Immature natural killer cell (primary cell): ENCODE measurements around the gene RBBP8. TPM values are rescaled to one million over a fixed set of nuclear protein-coding genes. Genes with fewer than 3 reads are reported as not detected.
"Not testable (repeated sequence)": the region's sequence is repeated elsewhere in the genome, so short reads cannot be mapped to it uniquely, and the experiment has no call there.

ENCODE experiments used
- DNase-seq, 3 donors: peaks; one replicate each; pipeline ENCODE4 v3.0.0; 2022; ENCODE audit warnings: mixed read lengths in 1 of 3
- H3K27ac Mint-ChIP-seq, 6 donors: one replicate each; pipeline ENCODE4 v1.8.0; 2020; ENCODE audit warnings: mixed read lengths in 6 of 6, mild to moderate bottlenecking in 5 of 6, inconsistent platforms in 4 of 6, moderate library complexity in 3 of 6
- H3K27me3 Mint-ChIP-seq, 3 donors: one replicate each; pipeline ENCODE4 v1.8.0; 2020 to 2021; ENCODE audit warnings: low read depth in 3 of 3, mild to moderate bottlenecking in 3 of 3, mixed read lengths in 3 of 3, moderate library complexity in 3 of 3, inconsistent platforms in 1 of 3
- H3K36me3 Mint-ChIP-seq, 3 donors: one replicate each; pipeline ENCODE4 v1.8.0; 2020; ENCODE audit warnings: mixed read lengths in 3 of 3, inconsistent platforms in 2 of 3, mild to moderate bottlenecking in 2 of 3
- H3K4me1 Mint-ChIP-seq, 2 donors: one replicate each; pipeline ENCODE4 v1.8.0; 2020; ENCODE audit warnings: inconsistent platforms in 2 of 2, mild to moderate bottlenecking in 2 of 2, mixed read lengths in 2 of 2, moderate library complexity in 1 of 2
- H3K4me3 Mint-ChIP-seq, 5 donors: one replicate each; pipeline ENCODE4 v1.8.0; 2020; ENCODE audit warnings: mild to moderate bottlenecking in 5 of 5, mixed read lengths in 5 of 5, inconsistent platforms in 3 of 5, moderate library complexity in 3 of 5
- H3K9me3 Mint-ChIP-seq, 6 donors: one replicate each; pipeline ENCODE4 v1.8.0; 2020; ENCODE audit warnings: mild to moderate bottlenecking in 6 of 6, mixed read lengths in 6 of 6, inconsistent platforms in 4 of 6, moderate library complexity in 3 of 6
- polyA plus RNA-seq, 3 donors: library from polyadenylated mRNA; unstranded; fragments of 300-500 nt; fragmentation: Illumina TruSeq; gene quantifications; one replicate each; pipeline ENCODE4 v1.2.3, GENCODE V29; 2021

The RBBP8 gene
- 1 to 10 TPM in 2 of 3 donors, not detected in 1; 3.0 to 3.7 TPM for polyA plus RNA-seq

- peak within 1 kb of the TSS; percentile 80 to 98 (median 90) for H3K27ac Mint-ChIP-seq
- H3K27me3 Mint-ChIP-seq, result peaks cover 6 to 22% (median 8%) of the 10 kb centered on the region in 3 donors
- H3K4me3 Mint-ChIP-seq, result peak within 1 kb of the TSS; percentile 90 to 98 (median 92)
- no peaks in the 10 kb centered on the region for H3K9me3 Mint-ChIP-seq
- no peaks in the 10 kb centered on the region for H3K36me3 Mint-ChIP-seq
- peaks cover 11 to 19% of the 10 kb centered on the region in 2 donors for H3K4me1 Mint-ChIP-seq
- peak; percentile 86 to 87 (median 86) for DNase-seq
Measured at GRCh38 chr18:22933206-22933965, at the start of gene RBBP8. RBBP8 (plus strand) TSS chr18:22933328; CDS start chr18:22936852, 3,524 bp downstream.

GRCh38 chr18:22883827-22884226 is 49.3 kb upstream of the RBBP8 start:
- Mint-ChIP-seq H3K36me3 (peaks cover 0 to 6% (median 0%) of the 10 kb centered on the region in 3 donors), H3K4me3 (no peak overlapping the region), H3K9me3 (no peaks in the 10 kb centered on the region), H3K4me1 (no peaks in the 10 kb centered on the region), H3K27me3 (peaks cover 0 to 15% (median 8%) of the 10 kb centered on the region in 3 donors), H3K27ac (no peak overlapping the region)
- no peak for DNase-seq

GRCh38 chr18:22885694-22886093 is 47.4 kb upstream of the RBBP8 start:
- H3K9me3 Mint-ChIP-seq, DNase-seq, H3K36me3 Mint-ChIP-seq, H3K4me1 Mint-ChIP-seq, H3K4me3 Mint-ChIP-seq, H3K27ac Mint-ChIP-seq: not testable (repeated sequence)
- H3K27me3 Mint-ChIP-seq, result peaks cover 0 to 15% (median 9%) of the 10 kb centered on the region in 3 donors

GRCh38 chr18:22899421-22899820 is 33.7 kb upstream of the RBBP8 start:
- H3K4me1 Mint-ChIP-seq, result no peaks in the 10 kb centered on the region
- no peak overlapping the region for H3K4me3 Mint-ChIP-seq
- H3K27ac Mint-ChIP-seq, result no peak overlapping the region
- H3K9me3 Mint-ChIP-seq, result no peaks in the 10 kb centered on the region
- peaks cover 0 to 3% (median 3%) of the 10 kb centered on the region in 3 donors for H3K36me3 Mint-ChIP-seq
- DNase-seq, result no peak
- peaks cover 1 to 5% (median 5%) of the 10 kb centered on the region in 3 donors for H3K27me3 Mint-ChIP-seq

DNA sequence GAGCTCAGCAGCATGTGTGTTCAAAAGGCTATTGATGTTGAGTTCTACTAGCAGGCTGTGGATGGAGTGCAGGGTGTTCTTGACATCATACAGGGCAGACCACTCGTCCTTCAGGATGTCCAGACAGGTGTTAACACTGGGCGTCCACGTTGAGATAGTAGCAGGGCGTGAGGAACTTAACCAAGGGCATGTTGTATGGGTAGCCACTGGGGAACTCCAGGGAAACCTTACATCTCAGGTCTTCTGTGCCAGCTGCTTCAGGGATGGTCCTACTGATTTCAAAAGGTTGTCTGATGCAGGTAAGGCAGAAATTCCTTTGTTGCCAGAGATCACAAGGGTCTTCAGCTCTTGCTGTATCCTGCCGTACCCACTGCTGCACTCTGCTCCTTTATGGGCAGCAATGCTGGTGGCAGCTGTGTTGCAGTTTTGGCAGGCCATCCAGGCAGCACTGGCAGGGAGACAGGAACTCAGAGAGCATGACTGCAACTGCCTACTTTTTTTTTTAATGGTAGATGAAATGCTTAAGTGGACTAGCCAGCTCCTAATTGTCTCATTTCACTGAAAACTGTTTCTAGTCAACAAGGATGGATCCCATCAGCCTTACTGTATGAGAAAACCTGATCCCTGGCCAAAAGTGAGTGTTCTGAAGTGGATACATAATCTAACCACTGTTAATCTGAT is 32.4 kb upstream of the RBBP8 start:
- no peaks in the 10 kb centered on the region for H3K9me3 Mint-ChIP-seq
- H3K4me1 Mint-ChIP-seq, result no peaks in the 10 kb centered on the region
- H3K36me3 Mint-ChIP-seq, result peaks cover 0 to 3% (median 3%) of the 10 kb centered on the region in 3 donors
- no peak overlapping the region for H3K4me3 Mint-ChIP-seq
- DNase-seq, result no peak
- H3K27ac Mint-ChIP-seq, result no peak overlapping the region
- peaks cover 0 to 2% (median 2%) of the 10 kb centered on the region in 3 donors for H3K27me3 Mint-ChIP-seq

GRCh38 chr18:22902093-22902492 is 31.0 kb upstream of the RBBP8 start:
- DNase-seq, result no peak
- H3K36me3 Mint-ChIP-seq, result peaks cover 0 to 3% (median 3%) of the 10 kb centered on the region in 3 donors
- no peaks in the 10 kb centered on the region for H3K4me1 Mint-ChIP-seq
- H3K27me3 Mint-ChIP-seq, result peaks cover 0 to 4% (median 3%) of the 10 kb centered on the region in 3 donors
- H3K27ac Mint-ChIP-seq, result no peak overlapping the region
- no peak overlapping the region for H3K4me3 Mint-ChIP-seq
- H3K9me3 Mint-ChIP-seq, result no peaks in the 10 kb centered on the region

GRCh38 chr18:22903248-22903647 is 29.9 kb upstream of the RBBP8 start:
- not testable (repeated sequence) for H3K9me3 Mint-ChIP-seq, H3K4me1 Mint-ChIP-seq, H3K4me3 Mint-ChIP-seq, H3K27ac Mint-ChIP-seq, H3K36me3 Mint-ChIP-seq, DNase-seq, H3K27me3 Mint-ChIP-seq

- H3K27me3 Mint-ChIP-seq, result peaks cover 0 to 6% (median 2%) of the 10 kb centered on the region in 3 donors
- no peak overlapping the region for H3K4me3 Mint-ChIP-seq
Measured at GRCh38 chr18:22912149-22912548, 21.0 kb upstream of the RBBP8 start.

GRCh38 chr18:22912835-22913234 is 20.3 kb upstream of the RBBP8 start:
- no peak overlapping the region for H3K4me3 Mint-ChIP-seq
- H3K27ac Mint-ChIP-seq, result no peak overlapping the region
- DNase-seq, result no peak
- H3K36me3 Mint-ChIP-seq, result peaks cover 0 to 4% (median 0%) of the 10 kb centered on the region in 3 donors
- H3K27me3 Mint-ChIP-seq, result peaks cover 0 to 4% (median 2%) of the 10 kb centered on the region in 3 donors
- no peaks in the 10 kb centered on the region for H3K9me3 Mint-ChIP-seq
- no peaks in the 10 kb centered on the region for H3K4me1 Mint-ChIP-seq

More at GRCh38 chr18:22912149-22912548, 21.0 kb upstream of the RBBP8 start:
- DNase-seq, result no peak
- Mint-ChIP-seq H3K27ac (no peak overlapping the region), H3K9me3 (no peaks in the 10 kb centered on the region), H3K36me3 (peaks cover 0 to 4% (median 0%) of the 10 kb centered on the region in 3 donors), H3K4me1 (no peaks in the 10 kb centered on the region)

DNA sequence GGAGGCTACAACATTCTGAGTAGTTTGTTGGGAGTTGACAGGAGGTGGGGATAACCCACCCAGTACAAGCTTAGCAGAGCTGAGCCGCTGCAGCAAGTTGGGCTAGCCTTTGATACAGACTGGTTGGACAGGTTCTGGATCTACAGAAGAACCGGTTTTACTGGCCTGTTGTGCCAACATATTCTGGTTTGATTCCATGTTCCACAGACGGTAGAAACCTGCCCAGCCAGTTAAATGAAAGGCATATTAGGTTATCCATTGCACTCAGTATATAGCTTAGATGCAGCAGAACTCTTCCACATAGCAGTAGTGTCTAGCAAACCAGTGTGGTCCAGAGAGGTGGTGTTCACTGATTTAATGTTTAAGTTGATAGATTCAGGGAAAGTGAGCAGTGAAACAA is 19.3 kb upstream of the RBBP8 start:
- H3K9me3 Mint-ChIP-seq, result no peaks in the 10 kb centered on the region
- H3K27me3 Mint-ChIP-seq, result peaks cover 0 to 4% (median 0%) of the 10 kb centered on the region in 3 donors
- DNase-seq, result no peak
- H3K27ac Mint-ChIP-seq, result no peak overlapping the region
- peaks cover 0 to 4% (median 0%) of the 10 kb centered on the region in 3 donors for H3K36me3 Mint-ChIP-seq
- H3K4me1 Mint-ChIP-seq, result no peaks in the 10 kb centered on the region
- H3K4me3 Mint-ChIP-seq, result no peak overlapping the region

DNA sequence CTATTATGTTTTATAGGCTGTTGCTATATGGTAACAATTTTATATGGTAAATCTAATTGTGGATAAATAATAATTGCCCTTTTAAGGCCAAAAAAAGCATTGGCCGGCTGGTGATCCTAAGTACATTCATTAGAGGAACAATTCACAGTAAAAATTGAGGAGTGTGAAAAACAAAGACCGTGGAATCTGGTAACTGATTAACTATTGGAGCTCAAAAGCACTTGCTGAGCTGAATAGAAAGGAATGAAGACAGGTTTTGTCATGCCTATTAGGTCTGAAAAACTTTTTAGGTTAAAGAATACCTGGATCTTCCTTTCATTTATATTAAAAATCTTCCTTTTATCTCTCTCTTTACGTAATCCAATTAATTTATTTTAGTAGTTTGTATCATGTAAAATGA is 18.5 kb upstream of the RBBP8 start:
- Mint-ChIP-seq H3K4me3 (no peak overlapping the region), H3K27ac (no peak overlapping the region), H3K4me1 (no peaks in the 10 kb centered on the region), H3K9me3 (no peaks in the 10 kb centered on the region), H3K36me3 (peaks cover 0 to 4% (median 0%) of the 10 kb centered on the region in 3 donors), H3K27me3 (peaks cover 0 to 4% (median 0%) of the 10 kb centered on the region in 3 donors)
- no peak for DNase-seq

GRCh38 chr18:22915337-22915736 is 17.8 kb upstream of the RBBP8 start:
- Mint-ChIP-seq H3K27me3 (peaks cover 0 to 4% (median 0%) of the 10 kb centered on the region in 3 donors), H3K36me3 (peaks cover 0 to 4% (median 0%) of the 10 kb centered on the region in 3 donors), H3K4me3 (no peak overlapping the region), H3K27ac (no peak overlapping the region), H3K9me3 (no peaks in the 10 kb centered on the region), H3K4me1 (no peaks in the 10 kb centered on the region)
- DNase-seq, result no peak

DNA sequence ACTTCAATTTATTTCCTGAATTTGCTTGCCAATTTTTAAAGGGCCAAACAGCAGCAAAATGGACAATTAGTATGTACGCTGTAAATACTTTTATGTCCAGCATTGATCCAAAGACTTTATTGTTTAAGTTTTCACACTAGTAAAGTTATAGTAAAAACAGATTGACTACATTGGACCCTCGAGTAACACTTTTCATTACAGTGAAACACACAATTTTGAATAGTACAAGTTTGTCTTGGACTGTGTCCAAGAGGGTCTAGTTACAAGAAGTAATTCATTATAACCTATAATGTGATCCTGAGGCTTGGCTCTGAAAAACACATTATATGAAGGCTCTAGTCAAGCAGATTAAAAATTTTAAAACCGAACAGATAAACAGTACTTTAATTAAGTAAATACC is 11.4 kb upstream of the RBBP8 start:
- H3K4me3 Mint-ChIP-seq, result no peak overlapping the region
- no peaks in the 10 kb centered on the region for H3K4me1 Mint-ChIP-seq
- no peak for DNase-seq
- H3K9me3 Mint-ChIP-seq, result no peaks in the 10 kb centered on the region
- peaks cover 2% of the 10 kb centered on the region in 3 donors for H3K27me3 Mint-ChIP-seq
- no peaks in the 10 kb centered on the region for H3K36me3 Mint-ChIP-seq
- no peak overlapping the region for H3K27ac Mint-ChIP-seq

- no peaks in the 10 kb centered on the region for H3K9me3 Mint-ChIP-seq
- no peak overlapping the region for H3K27ac Mint-ChIP-seq
- H3K27me3 Mint-ChIP-seq, result peaks cover 2 to 4% (median 3%) of the 10 kb centered on the region in 3 donors
- no peaks in the 10 kb centered on the region for H3K36me3 Mint-ChIP-seq
- DNase-seq, result no peak
- no peaks in the 10 kb centered on the region for H3K4me1 Mint-ChIP-seq
- H3K4me3 Mint-ChIP-seq, result no peak overlapping the region
Measured at GRCh38 chr18:22924589-22924988, 8.5 kb upstream of the RBBP8 start.
